AG09319 (cell line): ENCODE data around the gene CHD1.

Experiments
- DNase-seq: peaks from one replicate; pipeline ENCODE4 v3.0.0-alpha.2; 2010; ENCODE audit warnings: low read depth; ENCODE audit errors: extremely low read depth
- TF ChIP-seq, protein P1 (sequence below): IDR thresholded peaks from 2 replicates; pipeline ENCODE4 v1.5.1; 2011; ENCODE audit warnings: low read depth, mild to moderate bottlenecking, inconsistent platforms, low read length, moderate library complexity

The CHD1 gene

DNA sequence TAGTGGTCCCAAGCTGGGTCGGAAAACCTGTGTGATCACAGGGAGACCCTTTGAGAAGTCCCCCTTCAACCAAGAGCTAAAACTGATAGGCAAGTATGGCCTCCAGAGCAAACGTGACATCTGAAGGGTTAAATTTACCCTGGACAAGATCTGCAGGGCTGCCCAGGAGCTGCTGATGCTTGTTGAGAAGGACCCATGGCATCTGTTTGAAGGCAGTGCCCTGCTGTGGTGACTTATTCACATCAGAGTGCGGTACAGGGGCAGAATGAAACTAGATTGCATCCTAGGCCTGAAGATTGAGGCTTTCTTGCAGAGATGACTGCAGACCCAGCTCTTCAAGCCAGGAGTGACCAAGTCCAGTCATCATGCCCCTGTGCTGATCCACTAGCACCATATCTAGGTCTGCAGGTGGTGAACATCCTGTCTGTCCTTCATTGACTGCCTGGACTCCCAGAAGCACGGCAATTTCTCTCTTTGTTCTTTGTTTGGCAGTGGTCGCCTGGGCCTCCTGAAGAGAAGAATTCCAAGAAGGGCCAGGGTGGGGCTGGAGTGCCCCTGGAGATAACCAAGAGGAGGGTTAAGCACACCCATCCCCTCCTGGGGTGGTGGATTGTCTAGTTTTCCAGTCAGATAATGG is 25.7 kb upstream of the CHD1 start:
- TF ChIP-seq, protein P1, sequence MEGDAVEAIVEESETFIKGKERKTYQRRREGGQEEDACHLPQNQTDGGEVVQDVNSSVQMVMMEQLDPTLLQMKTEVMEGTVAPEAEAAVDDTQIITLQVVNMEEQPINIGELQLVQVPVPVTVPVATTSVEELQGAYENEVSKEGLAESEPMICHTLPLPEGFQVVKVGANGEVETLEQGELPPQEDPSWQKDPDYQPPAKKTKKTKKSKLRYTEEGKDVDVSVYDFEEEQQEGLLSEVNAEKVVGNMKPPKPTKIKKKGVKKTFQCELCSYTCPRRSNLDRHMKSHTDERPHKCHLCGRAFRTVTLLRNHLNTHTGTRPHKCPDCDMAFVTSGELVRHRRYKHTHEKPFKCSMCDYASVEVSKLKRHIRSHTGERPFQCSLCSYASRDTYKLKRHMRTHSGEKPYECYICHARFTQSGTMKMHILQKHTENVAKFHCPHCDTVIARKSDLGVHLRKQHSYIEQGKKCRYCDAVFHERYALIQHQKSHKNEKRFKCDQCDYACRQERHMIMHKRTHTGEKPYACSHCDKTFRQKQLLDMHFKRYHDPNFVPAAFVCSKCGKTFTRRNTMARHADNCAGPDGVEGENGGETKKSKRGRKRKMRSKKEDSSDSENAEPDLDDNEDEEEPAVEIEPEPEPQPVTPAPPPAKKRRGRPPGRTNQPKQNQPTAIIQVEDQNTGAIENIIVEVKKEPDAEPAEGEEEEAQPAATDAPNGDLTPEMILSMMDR = no peak
- no peak for DNase-seq

DNA sequence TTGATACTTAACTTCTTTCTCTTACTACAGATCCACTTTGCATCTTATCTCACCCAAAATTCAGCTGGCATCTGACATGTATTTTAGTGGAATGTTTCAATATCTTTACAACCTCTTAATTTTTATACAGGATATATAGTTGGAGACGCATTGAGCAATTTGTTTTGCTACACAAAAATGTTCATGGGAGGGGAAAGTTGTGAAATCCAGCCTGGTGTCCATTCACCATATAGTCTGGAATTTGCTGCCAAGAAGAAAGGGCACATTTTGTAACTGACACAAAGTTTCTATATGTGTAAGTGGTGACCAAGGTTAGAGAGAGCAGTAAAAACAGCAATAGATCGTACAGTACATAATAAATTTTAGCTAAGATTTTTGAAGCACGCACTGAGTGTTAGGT is 14.0 kb upstream of the CHD1 start:
- no peak for DNase-seq
- TF ChIP-seq, protein P1 = no peak

DNA sequence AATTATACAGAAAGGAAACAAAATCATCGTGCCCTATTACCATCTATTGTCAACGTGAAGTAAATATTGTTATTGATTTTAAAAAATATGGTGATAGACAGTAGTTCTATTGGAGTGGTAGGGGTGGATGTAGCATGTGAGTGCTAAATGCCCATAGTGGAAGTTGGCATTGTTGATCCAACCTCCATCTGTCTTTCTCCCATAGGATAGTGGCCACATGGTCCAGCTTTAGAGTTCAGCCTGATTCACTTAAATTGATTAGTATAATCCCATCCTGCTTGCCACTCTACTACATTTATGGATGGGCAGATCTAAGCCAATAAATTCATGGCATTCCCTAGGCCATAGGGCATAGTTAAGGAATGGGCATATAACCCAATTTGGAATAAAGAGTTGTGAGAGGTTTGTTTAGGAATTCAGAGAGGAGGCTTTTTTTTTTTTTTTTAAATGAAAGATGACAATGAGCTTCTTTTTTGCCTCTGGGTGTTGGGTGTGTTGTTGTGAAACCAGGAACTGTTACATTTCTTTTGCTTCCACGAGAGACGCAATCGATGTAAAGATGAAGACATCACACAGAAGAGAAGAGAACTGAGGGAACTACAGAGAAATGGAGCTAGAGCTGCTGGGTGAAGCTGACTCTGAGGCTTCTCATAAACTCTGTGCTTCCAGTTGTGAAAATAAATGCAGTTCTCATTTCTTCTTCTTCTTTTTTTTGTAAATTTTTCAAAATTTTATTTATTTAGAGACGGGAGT is 12.5 kb upstream of the CHD1 start:
- no peak for DNase-seq
- TF ChIP-seq, protein P1 = no peak

GRCh38 chr5:98940581-98940980 is 11.8 kb upstream of the CHD1 start:
- no peak for DNase-seq
- TF ChIP-seq, protein P1 = no peak

GRCh38 chr5:98938464-98938863 is 9.7 kb upstream of the CHD1 start:
- no peak for DNase-seq
- TF ChIP-seq, protein P1 = no peak

GRCh38 chr5:98936948-98937715 is 8.3 kb upstream of the CHD1 start:
- DNase-seq = no peak
- TF ChIP-seq, protein P1 = no peak

DNA sequence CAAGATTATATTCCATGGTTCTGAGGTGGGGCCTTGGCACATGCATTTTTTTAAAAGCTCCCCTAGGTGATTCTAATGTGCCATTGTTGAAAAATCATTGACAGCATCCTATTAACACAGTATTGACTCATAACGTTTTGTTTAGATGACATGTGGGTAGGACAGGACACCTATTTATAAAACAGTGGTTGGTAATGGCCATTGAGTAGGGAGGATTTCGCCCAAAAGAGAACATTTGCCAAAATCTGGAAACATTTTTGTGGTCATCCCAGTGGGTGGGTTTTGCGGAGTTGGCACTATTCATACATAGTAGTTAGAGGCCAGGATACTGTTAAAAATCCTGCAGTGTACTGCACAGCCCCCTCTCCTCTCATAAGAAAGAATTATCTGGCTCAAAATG is 6.4 kb upstream of the CHD1 start:
- TF ChIP-seq, protein P1 = no peak
- DNase-seq = no peak
